Heart left ventricle (tissue), 16 donors: ENCODE data around the gene RBMX. TPM values are rescaled to one million over a fixed set of nuclear protein-coding genes. Genes with fewer than 3 reads are reported as not detected.
A peak's percentile ranks its signal among the peaks of the same experiment; 100 is the strongest.

Source experiments
- ATAC-seq, 4 donors: fragments of 200-7000 bp; cut with Tn5 transposase; one replicate each; pipeline ENCODE4 v1.9.1; 2020 to 2022; ENCODE audit warnings: moderate library complexity in 4 of 4, mild to moderate bottlenecking in 3 of 4, moderate number of reproducible peaks in 1 of 4
- DNase-seq, 5 donors: peaks; one replicate each; pipeline ENCODE4 v3.0.0-alpha.2; 2020
- H3K27ac ChIP-seq, 12 donors: fragments of 200-600 bp; sonication (generic) in 4 of 12; one replicate each; pipeline versions ENCODE4 v1.5.0 to v1.8.0; 2016 to 2022; ENCODE audit warnings: mild to moderate bottlenecking in 2 of 12
- H3K27me3 ChIP-seq, 9 donors: fragments of 200-600 bp; sonication (generic) in 2 of 9; one replicate each; pipeline versions ENCODE4 v1.5.1 to v1.8.0; 2016 to 2022; ENCODE audit warnings: mild to moderate bottlenecking in 3 of 9
- H3K36me3 ChIP-seq, 9 donors: fragments of 200-600 bp; sonication (generic) in 2 of 9; one replicate each; pipeline versions ENCODE4 v1.5.0 to v1.8.0; 2018 to 2022; ENCODE audit warnings: mild to moderate bottlenecking in 2 of 9
- H3K4me1 ChIP-seq, 12 donors: fragments of 200-600 bp; sonication (generic) in 4 of 12; one replicate each; pipeline versions ENCODE4 v1.5.0 to v1.8.0; 2016 to 2022; ENCODE audit warnings: mild to moderate bottlenecking in 3 of 12
- H3K4me3 ChIP-seq, 12 donors: fragments of 200-600 bp; sonication (generic) in 4 of 12; one replicate each; pipeline versions ENCODE4 v1.5.0 to v1.8.0; 2017 to 2022; ENCODE audit warnings: mild to moderate bottlenecking in 9 of 12, moderate library complexity in 4 of 12
- H3K9me3 ChIP-seq, 12 donors: fragments of 200-600 bp; sonication (generic) in 4 of 12; one replicate each; pipeline versions ENCODE4 v1.5.0 to v1.8.0; 2016 to 2022; ENCODE audit warnings: mild to moderate bottlenecking in 1 of 12
- CTCF ChIP-seq, 12 donors: fragments of 200-600 bp; sonication (generic) in 4 of 12; IDR thresholded peaks; one replicate each; pipeline versions ENCODE4 v1.5.0 to v1.8.0; 2018 to 2022; ENCODE audit warnings: antibody characterized with exemption in 12 of 12, mild to moderate bottlenecking in 5 of 12
- POLR2A ChIP-seq, 2 donors: fragments of 450-650 bp; IDR thresholded peaks; one replicate each; pipeline ENCODE4 v1.6.1; 2017; ENCODE audit warnings: antibody characterized with exemption in 2 of 2, mild to moderate bottlenecking in 2 of 2, moderate library complexity in 2 of 2
- WGBS, 4 donors: extraction: QIAGEN DNeasy Blood & Tissue Kit in 2 of 4; methylation state at CpG; one replicate each; pipeline versions ENCODE4 v1.1.5 to v1.1.7; 2013 to 2018; 5-methylcytosine and 5-hydroxymethylcytosine counted together
- intact Hi-C, 10 donors: fragments of 100-400 bp; cut with DNase I; formaldehyde crosslinking; loops; one replicate each; pipeline versions ENCODE4 v1.11.1 to v1.14.2; 2022
- polyA plus RNA-seq, 2 donors: library from polyadenylated mRNA; stranded (reverse); fragments of 200-250 nt; gene quantifications; one replicate each; pipeline ENCODE4 v1.2.3, GENCODE V29; 2013
- total RNA-seq, 9 donors: library from RNA; depleted of rRNA in 2 of 9; stranded (reverse); fragments of >200 nt in 2 of 9; fragmentation: NEBNext Ultra II Directional in 3 of 9; extraction: Animal tissue kit (Norgen Biotek cat#: 25700) in 3 of 9; gene quantifications; one replicate each; pipeline versions ENCODE4 v1.1.0 to v1.2.4, GENCODE V29; 2016 to 2023
- donor health status: ischemic (EF 13 %, LVEDD 7.1; RV severe dilation, severe dysfunction).
- donor health status: healthy with polysubstance abuse.
- donor health status: DM: no; HTN: yes; CAD: no.
- donor health status: DM: no; HTN: no; CAD: no.
- donor health status: ischemic (EF 25% LVEDD 6.9; RV normal size, moderate dysfunction).
- donor health status: ischemic (EF 25% LVEDD 5.7; RV mildly dilated, moderate dysfunction).
- donor health status: healthy.
- donor health status: DM: yes; HTN: yes; CAD: no.
- donor health status: ischemic (EF 35%, LVEDD 5.7; RV mildly dilated, moderate dysfunction).
- donor health status: nonischemic (EF 11% LVEDD 7.7; RV severe dilation, severe dysfunction).
- donor health status: DM: yes; HTN: yes; CAD: no.
- donor health status: PGD.
- donor health status: ischemic (EF 29% LVEDD 5.4; RV normal size, mild dysfunction).
- donor health status: nonischemic (EF 23%, LVEDD 6.1; RV moderate dilation, normal function).

RBMX gene
- total and polyA plus RNA-seq, 11 donors, result 60.3 to 182 (median 89.9) TPM

DNA sequence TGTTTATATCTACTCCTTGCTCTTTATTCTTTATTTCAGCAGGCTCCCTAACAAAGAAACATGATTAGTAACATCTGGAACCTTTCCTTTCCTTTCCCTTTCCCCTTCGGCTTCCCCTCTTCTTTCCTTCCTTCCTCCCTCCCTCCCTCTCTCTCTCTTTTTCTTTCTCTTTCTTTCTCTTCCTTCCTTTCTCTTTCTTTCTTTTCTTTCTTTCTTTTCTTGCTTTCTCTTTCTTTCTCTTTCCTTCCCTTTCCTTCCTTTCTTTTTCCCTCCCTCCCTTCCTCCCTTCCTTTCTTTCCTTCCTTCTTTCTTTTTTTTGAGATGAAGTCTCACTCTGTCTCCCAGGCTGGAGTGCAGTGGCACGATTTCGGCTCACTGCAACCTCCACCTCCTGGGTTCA, 30.7 kb upstream of the RBMX start:
- ATAC-seq (no peak), DNase-seq (no peak)
- peaks cover 0 to 10% (median 0%) of the 10 kb centered on the region in 12 donors for H3K4me1 ChIP-seq
- H3K9me3 ChIP-seq, result no peaks in the 10 kb centered on the region
- peak overlapping the region in 2 of 12 donors; percentile 4 to 85 for H3K27ac ChIP-seq
- intact Hi-C loops, result loop anchor here in 2 of 10 donors (5.0 to 10.0 kb wide), 2 partner anchors 144 to 196 kb away; no protein-coding TSS in a partner anchor
- H3K36me3 ChIP-seq, result no peaks in the 10 kb centered on the region
- peak overlapping the region in 3 of 12 donors; percentile 63 to 79 (median 72) for H3K4me3 ChIP-seq
- no peaks in the 10 kb centered on the region for H3K27me3 ChIP-seq
- 39 to 65% (median 58%) methylated on average over 3 of the region's 3 CpGs for WGBS, 4 donors
- TF ChIP-seq POLR2A (IDR thresholded peaks at IDR 0.05), result no peak
- TF ChIP-seq CTCF (IDR thresholded peaks at IDR 0.05), result no peak

- WGBS, 4 donors, result 12 to 49% (median 32%) methylated on average over 4 of the region's 4 CpGs
- no peaks in the 10 kb centered on the region for H3K9me3 ChIP-seq
- TF ChIP-seq POLR2A (IDR thresholded peaks at IDR 0.05) (no peak), CTCF (IDR thresholded peaks at IDR 0.05) (no peak)
- H3K36me3 ChIP-seq, result no peaks in the 10 kb centered on the region
- H3K27ac ChIP-seq, result peak overlapping the region in 5 of 12 donors; percentile 4 to 87 (median 83)
- no peaks in the 10 kb centered on the region for H3K27me3 ChIP-seq
- DNase-seq (no peak), ATAC-seq (no peak)
- peak overlapping the region in 9 of 12 donors; percentile 61 to 79 (median 69) for H3K4me3 ChIP-seq
- peaks cover 0 to 10% (median 0%) of the 10 kb centered on the region in 12 donors for H3K4me1 ChIP-seq
- intact Hi-C loops, result loop anchor here in 2 of 10 donors (5.0 to 10.0 kb wide), 2 partner anchors 143 to 196 kb away; no protein-coding TSS in a partner anchor
These were observed 30.1 kb upstream of the RBMX start for GRCh38 chrX:136910565-136911035.

DNA sequence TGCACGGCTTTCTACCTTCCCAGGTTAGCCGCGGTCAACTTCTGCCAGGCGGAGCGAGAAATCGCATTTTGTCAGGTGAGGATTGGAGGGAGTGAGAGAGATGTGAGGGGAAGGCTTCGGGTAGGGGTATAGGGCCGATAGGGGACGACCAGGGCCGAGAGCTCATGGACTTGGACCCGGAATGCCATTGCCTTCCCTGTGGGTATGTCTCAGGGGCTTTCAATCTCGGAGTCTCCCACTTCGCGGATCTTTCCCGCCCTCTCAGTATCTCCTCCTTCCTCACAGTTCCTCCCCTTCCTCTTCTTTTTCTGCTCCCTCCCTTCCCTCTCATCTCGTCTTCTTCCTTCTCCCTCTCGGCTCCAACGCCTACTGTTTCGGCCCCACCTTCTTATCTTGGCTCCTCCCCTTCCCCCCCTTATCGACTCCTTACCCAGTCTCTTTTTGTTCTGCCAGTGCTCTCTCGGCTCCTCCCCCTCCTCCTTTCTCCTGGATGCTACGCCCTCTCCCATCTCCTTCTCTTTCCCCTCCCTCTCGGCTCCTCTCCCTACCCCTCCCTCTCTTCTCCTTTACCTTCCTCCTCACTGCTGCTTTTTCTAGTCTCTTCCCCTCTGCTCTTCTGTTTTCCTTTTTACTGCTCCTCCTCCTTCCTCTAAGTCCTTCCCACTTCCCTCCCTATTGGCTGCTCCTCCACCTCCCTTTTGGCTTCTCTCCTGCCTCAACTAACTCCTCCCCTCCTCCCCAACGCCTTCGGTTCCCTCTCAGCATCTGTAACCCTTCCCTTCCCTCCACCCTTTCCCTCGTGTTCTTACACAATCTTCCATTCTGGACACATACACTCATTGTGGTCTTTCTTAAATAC, 29.4 kb upstream of the RBMX start:
- intact Hi-C loops, result loop anchor here in 3 of 10 donors (2.0 to 10.0 kb wide), 3 partner anchors 29 to 195 kb away; partner anchors contain the start of gene RBMX (in 2 of the 3)
- peak; percentile 54 to 83 (median 81) for DNase-seq
- TF ChIP-seq CTCF (IDR thresholded peaks at IDR 0.05), result peak in 1 of 12 donors; percentile 2
- no peak for TF ChIP-seq POLR2A (IDR thresholded peaks at IDR 0.05)
- Histone ChIP-seq H3K4me3 (peak overlapping the region; percentile 33 to 79 (median 64)), H3K27ac (peak overlapping the region; percentile 54 to 87 (median 81)), H3K27me3 (no peaks in the 10 kb centered on the region), H3K4me1 (peaks cover 0 to 10% (median 0%) of the 10 kb centered on the region in 12 donors), H3K36me3 (no peaks in the 10 kb centered on the region), H3K9me3 (no peaks in the 10 kb centered on the region)
- WGBS, 4 donors, result 0 to 36% (median 17%) methylated on average over 26 of the region's 26 CpGs
- peak; percentile 80 to 89 (median 88) for ATAC-seq
